Hepatocyte (in vitro differentiated cells): Measurements from ENCODE around the gene HNRNPD.

Source experiments
- EZH2 ChIP-seq: fragments of 200-600 bp; sonication (generic); IDR thresholded peaks from 2 replicates; pipeline ENCODE4 v1.6.1; 2016; ENCODE audit warnings: antibody characterized with exemption, mild to moderate bottlenecking, borderline replicate concordance
- TF ChIP-seq, protein P1 (sequence below): fragments of 200-600 bp; sonication (generic); IDR thresholded peaks from 2 replicates; pipeline ENCODE4 v1.5.1; 2016; ENCODE audit warnings: antibody characterized with exemption, mild to moderate bottlenecking; ENCODE audit not compliant: poor library complexity

DNA sequence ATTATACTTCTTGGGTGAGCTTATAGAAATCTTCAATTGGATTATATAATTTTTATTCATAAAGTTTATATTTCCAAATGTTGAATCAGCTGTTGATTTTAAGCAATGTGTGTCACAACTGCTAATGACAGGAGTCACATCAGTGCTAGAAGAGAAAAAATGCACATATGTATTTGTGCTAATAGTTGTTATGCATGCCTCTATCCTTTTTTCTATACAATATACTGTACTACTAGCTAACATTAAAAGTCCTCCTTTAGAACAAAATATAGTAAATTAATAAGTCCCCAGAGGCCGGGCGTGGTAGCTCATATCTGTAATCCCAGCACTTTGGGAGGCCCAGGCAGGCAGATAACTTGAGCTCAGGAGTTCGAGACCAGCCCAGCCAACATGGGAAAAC is 23.7 kb upstream of the HNRNPD start:
- TF ChIP-seq, protein P1, sequence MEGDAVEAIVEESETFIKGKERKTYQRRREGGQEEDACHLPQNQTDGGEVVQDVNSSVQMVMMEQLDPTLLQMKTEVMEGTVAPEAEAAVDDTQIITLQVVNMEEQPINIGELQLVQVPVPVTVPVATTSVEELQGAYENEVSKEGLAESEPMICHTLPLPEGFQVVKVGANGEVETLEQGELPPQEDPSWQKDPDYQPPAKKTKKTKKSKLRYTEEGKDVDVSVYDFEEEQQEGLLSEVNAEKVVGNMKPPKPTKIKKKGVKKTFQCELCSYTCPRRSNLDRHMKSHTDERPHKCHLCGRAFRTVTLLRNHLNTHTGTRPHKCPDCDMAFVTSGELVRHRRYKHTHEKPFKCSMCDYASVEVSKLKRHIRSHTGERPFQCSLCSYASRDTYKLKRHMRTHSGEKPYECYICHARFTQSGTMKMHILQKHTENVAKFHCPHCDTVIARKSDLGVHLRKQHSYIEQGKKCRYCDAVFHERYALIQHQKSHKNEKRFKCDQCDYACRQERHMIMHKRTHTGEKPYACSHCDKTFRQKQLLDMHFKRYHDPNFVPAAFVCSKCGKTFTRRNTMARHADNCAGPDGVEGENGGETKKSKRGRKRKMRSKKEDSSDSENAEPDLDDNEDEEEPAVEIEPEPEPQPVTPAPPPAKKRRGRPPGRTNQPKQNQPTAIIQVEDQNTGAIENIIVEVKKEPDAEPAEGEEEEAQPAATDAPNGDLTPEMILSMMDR, result no peak
- no peak for TF ChIP-seq EZH2
